ENCODE results near the gene NAV2. TPM values are rescaled to one million over a fixed set of nuclear protein-coding genes. Genes with fewer than 3 reads are reported as not detected.

Gene NAV2
- total RNA-seq, 3 donors from 2014 or later = 21.9 to 65.9 (median 30.9) TPM

- DNase-seq = no peak
- intact Hi-C loops (cut with DNase I, micrococcal nuclease) = no loop called here
Measured at GRCh38 chr11:19669511-19669910, 43.1 kb upstream of the NAV2 start.

DNA sequence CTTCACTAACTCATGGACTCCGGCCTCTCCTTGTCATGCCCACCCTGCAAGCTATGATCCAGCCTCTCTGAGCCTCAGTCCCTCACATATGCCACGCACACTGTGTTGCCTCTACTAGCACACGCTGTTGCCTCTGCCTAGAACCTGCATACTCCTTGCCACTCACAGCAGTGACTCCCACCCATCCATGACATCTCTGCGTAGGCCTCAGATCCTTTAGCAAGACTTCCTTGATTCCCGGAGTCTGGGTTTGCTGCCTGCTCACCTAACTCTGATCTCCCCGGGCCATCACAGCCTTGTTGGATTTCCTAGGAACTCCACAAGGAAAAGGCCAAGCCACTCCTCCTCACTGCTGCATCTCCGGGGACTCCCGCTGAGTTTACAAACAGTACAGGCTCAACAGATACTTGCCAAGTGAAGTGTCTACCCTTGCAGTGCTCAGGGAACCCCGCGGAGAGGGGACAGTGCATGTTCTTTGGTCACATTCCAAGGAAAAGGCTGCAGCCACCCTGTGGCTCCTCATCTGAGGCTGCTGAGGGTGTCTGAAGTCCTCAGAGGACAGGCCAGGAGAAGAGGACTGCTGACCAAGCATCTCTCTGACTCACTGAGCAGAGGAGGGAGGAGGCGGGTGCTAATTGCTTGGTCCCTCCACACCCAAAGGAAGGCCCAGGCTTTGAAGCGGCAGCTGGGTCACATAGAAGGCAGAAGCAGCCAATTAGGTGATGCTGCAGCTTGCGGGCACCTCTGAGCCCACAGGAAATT is 42.4 kb upstream of the NAV2 start:
- no peak overlapping the region for H3K4me3 ChIP-seq
- intact Hi-C loops (cut with DNase I, micrococcal nuclease) = no loop called here
- peaks cover 5% of the 10 kb centered on the region for H3K4me1 ChIP-seq (ENCODE audit: low read depth)
- TF ChIP-seq, protein P1, sequence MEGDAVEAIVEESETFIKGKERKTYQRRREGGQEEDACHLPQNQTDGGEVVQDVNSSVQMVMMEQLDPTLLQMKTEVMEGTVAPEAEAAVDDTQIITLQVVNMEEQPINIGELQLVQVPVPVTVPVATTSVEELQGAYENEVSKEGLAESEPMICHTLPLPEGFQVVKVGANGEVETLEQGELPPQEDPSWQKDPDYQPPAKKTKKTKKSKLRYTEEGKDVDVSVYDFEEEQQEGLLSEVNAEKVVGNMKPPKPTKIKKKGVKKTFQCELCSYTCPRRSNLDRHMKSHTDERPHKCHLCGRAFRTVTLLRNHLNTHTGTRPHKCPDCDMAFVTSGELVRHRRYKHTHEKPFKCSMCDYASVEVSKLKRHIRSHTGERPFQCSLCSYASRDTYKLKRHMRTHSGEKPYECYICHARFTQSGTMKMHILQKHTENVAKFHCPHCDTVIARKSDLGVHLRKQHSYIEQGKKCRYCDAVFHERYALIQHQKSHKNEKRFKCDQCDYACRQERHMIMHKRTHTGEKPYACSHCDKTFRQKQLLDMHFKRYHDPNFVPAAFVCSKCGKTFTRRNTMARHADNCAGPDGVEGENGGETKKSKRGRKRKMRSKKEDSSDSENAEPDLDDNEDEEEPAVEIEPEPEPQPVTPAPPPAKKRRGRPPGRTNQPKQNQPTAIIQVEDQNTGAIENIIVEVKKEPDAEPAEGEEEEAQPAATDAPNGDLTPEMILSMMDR (IDR thresholded peaks at IDR 0.05) = no peak
- ATAC-seq (peak; percentile 45), DNase-seq (peak in 1 of 3 donors; percentile 6)
- no peaks in the 10 kb centered on the region for H3K9me3 ChIP-seq
- no peaks in the 10 kb centered on the region for H3K36me3 ChIP-seq (ENCODE audit: low read depth)

More at GRCh38 chr11:19669511-19669910, 43.1 kb upstream of the NAV2 start:
- no peaks in the 10 kb centered on the region for H3K9me3 ChIP-seq
- no peaks in the 10 kb centered on the region for H3K36me3 ChIP-seq (ENCODE audit: low read depth)
- ATAC-seq = no peak
- H3K4me3 ChIP-seq = no peak overlapping the region
- peaks cover 5% of the 10 kb centered on the region for H3K4me1 ChIP-seq (ENCODE audit: low read depth)
- TF ChIP-seq, protein P1 (IDR thresholded peaks at IDR 0.05) = no peak

GRCh38 chr11:19672586-19673206 is 39.9 kb upstream of the NAV2 start:
- no peak for ATAC-seq
- Histone ChIP-seq H3K9me3 (no peaks in the 10 kb centered on the region), H3K4me3 (no peak overlapping the region), H3K36me3 (ENCODE audit: low read depth) (no peaks in the 10 kb centered on the region), H3K4me1 (ENCODE audit: low read depth) (peaks cover 5% of the 10 kb centered on the region)
- no peak for DNase-seq
- TF ChIP-seq, protein P1 (IDR thresholded peaks at IDR 0.05) = no peak
- intact Hi-C loops (cut with DNase I, micrococcal nuclease) = no loop called here

DNA sequence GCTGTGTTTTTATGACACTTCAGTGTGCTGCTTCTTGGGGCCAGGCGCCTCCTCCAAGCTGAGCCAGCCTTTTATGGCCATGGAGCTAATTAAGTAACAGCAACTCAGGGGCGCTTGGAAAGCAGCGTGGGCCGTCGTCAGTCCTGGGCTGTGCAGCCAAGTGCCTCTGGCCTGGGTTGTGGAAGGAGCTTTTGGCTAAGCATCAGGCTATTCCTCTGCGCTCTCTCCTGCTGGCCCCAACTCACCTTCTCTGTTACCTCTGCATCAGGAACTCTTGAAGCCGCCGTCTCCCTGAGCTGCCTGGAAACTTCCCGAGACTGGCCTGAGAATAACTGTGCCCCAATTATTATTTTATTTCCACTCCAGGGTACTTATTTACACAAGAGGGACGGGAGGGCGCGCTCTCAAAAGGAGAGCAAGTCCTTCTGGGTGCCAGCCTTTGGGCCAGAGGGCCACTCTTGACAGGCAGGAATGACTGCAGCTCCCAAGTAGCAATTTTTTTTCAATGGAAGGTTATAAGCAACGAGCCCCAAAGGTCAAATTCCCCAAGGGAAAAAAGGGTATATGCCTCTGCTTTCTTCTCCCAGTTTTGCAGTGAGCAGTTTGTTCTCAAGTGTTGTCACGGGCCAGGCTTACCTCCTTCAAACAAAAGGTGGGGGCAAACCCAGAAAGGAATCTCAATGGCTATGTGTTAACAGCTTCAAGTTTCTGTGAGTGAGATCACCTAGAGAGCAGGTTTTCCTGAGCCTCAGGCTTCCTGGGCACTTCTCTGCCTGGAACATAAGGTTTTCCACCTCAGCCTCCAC is 38.5 kb upstream of the NAV2 start:
- peak; percentile 41 to 64 (median 60) for DNase-seq
- H3K9me3 ChIP-seq = no peaks in the 10 kb centered on the region
- peaks cover 5% of the 10 kb centered on the region for H3K4me1 ChIP-seq (ENCODE audit: low read depth)
- no peak overlapping the region for H3K4me3 ChIP-seq
- no peaks in the 10 kb centered on the region for H3K36me3 ChIP-seq (ENCODE audit: low read depth)
- peak; percentile 59 for ATAC-seq
- TF ChIP-seq, protein P1 (IDR thresholded peaks at IDR 0.05) = no peak
- intact Hi-C loops (cut with DNase I, micrococcal nuclease) = no loop called here

GRCh38 chr11:19674836-19675235 is 37.8 kb upstream of the NAV2 start:
- DNase-seq = no peak
- Histone ChIP-seq H3K9me3 (no peaks in the 10 kb centered on the region), H3K4me3 (no peak overlapping the region), H3K36me3 (ENCODE audit: low read depth) (no peaks in the 10 kb centered on the region), H3K4me1 (ENCODE audit: low read depth) (peaks cover 5% of the 10 kb centered on the region)
- intact Hi-C loops (cut with DNase I, micrococcal nuclease) = no loop called here
- no peak for ATAC-seq
- TF ChIP-seq, protein P1 (IDR thresholded peaks at IDR 0.05) = no peak

Measured in mucosa of descending colon (tissue), 3 donors.